ENCODE data around the gene FARP1. TPM values are rescaled to one million over a fixed set of nuclear protein-coding genes. Genes with fewer than 3 reads are reported as not detected.
A peak's percentile ranks its signal among the peaks of the same experiment; 100 is the strongest.

Gene FARP1
- total and polyA plus RNA-seq, 7 donors: 6.9 to 96.4 (median 32.9) TPM

DNA sequence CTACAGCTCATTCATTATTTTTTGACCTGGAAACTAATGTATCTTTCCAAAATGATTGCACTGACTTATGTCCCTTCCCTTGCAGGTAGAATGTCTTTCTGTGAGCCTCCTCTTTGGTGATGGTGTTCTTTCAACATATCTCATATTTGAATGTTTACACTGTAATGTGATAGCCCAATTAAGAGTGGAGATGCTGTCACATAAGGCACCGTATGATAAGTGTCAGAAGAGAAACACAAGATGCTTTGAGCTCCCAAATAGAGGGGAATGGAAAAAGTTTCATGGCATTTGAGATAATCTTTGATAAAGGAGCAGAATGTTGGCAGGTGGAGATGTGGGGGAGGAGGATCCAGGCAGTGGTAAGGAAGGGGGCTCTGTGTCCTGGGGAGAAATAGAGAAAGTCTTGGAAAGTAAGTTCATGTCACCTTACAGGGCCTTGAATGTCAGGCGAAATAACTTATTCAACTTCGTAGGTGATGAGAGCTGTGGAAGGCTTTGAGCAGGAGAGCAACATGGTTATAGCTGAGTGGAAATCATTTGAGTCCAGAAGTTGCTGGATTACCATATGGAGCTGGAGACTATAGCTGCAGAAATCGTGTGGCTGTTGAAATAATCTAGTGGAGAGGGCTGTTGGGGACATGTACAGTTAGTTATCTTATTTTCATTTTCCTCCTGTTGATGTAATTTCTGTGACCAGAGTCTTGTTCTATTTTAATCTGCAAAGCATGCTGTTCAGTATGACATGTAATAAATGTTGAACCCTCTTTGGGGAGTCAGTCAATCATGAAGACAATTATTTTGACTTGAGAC lies 44.5 kb downstream of the FARP1 start:
- H3K27me3 ChIP-seq: no peaks in the 10 kb centered on the region
- WGBS, 2 donors: 61 to 65% methylated on average over 4 of the region's 4 CpGs
- H3K36me3 ChIP-seq: no peaks in the 10 kb centered on the region
- H3K9me3 ChIP-seq: no peaks in the 10 kb centered on the region
- intact Hi-C loops (cut with DNase I): loop anchor here (5.0 kb wide), 1 partner anchor 40 kb away; no protein-coding TSS in a partner anchor
- peak overlapping the region in 3 of 4 donors; percentile 44 to 74 (median 69) for H3K27ac ChIP-seq
- peaks cover 0 to 63% (median 38%) of the 10 kb centered on the region in 4 donors for H3K4me1 ChIP-seq
- no peak for DNase-seq
- TF ChIP-seq, protein P1, sequence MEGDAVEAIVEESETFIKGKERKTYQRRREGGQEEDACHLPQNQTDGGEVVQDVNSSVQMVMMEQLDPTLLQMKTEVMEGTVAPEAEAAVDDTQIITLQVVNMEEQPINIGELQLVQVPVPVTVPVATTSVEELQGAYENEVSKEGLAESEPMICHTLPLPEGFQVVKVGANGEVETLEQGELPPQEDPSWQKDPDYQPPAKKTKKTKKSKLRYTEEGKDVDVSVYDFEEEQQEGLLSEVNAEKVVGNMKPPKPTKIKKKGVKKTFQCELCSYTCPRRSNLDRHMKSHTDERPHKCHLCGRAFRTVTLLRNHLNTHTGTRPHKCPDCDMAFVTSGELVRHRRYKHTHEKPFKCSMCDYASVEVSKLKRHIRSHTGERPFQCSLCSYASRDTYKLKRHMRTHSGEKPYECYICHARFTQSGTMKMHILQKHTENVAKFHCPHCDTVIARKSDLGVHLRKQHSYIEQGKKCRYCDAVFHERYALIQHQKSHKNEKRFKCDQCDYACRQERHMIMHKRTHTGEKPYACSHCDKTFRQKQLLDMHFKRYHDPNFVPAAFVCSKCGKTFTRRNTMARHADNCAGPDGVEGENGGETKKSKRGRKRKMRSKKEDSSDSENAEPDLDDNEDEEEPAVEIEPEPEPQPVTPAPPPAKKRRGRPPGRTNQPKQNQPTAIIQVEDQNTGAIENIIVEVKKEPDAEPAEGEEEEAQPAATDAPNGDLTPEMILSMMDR (IDR thresholded peaks at IDR 0.05): no peak
- TF ChIP-seq EP300 (IDR thresholded peaks at IDR 0.05) (no peak), POLR2AphosphoS5 (IDR thresholded peaks at IDR 0.05) (no peak), POLR2A (IDR thresholded peaks at IDR 0.05) (no peak)
- no peak overlapping the region for H3K4me3 ChIP-seq

DNA sequence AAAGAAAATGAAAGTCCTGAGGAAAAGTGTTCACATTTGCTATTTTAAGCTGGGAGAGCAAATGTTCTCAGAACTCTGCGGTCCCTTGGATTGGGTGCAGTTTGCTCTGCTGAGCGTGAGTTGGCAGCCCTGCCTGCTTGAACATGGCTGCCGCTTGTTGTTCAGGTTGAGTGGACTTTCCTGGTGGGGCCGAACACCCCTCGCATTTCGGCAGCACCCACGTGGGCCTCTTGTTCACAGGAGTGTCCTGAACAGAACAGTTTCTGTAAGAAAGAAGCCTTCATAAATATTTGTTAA lies 45.0 kb downstream of the FARP1 start:
- H3K4me3 ChIP-seq: no peak overlapping the region

DNA sequence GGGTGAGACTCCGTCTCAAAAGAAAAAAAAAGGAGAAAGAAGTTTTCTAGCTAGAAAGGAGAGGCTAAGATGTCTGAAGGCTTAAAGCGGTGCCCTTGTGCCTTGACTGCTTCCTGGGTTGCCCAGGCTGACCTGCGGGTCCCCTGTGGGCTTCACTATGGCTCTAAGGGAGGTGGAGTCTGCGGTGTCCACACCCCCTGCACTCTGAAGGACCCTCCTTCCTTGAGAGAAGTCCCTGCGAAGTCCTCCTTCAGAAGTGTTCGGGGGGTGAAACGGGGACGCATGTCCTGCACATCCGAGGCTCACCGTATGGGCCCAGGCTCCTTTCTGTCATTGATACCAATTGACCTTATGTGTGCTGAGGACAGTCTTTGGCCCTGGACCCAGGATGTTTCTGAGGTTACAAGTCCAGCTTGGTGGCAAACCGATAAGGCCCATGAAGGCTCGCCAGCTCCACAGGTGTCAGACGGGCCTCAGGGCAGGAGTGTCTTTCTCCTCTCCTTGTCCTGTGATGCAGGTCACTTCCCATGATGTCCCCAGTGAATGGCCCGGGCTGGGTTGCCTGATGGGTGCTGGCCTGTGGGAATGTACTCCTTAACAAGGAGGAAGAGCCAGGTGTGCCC lies 45.8 kb downstream of the FARP1 start:
- WGBS, 2 donors: 94% methylated on average over 14 of the region's 14 CpGs
- H3K27ac ChIP-seq: peak overlapping the region in 2 of 4 donors; percentile 69 to 74
- TF ChIP-seq, protein P1 (IDR thresholded peaks at IDR 0.05): no peak
- TF ChIP-seq POLR2A (IDR thresholded peaks at IDR 0.05) (no peak), POLR2AphosphoS5 (IDR thresholded peaks at IDR 0.05) (no peak), EP300 (IDR thresholded peaks at IDR 0.05) (no peak)

More for the DNA sequence above, 45.0 kb downstream of the FARP1 start:
- TF ChIP-seq EP300 (IDR thresholded peaks at IDR 0.05) (no peak), POLR2A (IDR thresholded peaks at IDR 0.05) (no peak), POLR2AphosphoS5 (IDR thresholded peaks at IDR 0.05) (no peak)
- TF ChIP-seq, protein P1 (IDR thresholded peaks at IDR 0.05): no peak
- Histone ChIP-seq H3K4me1 (peaks cover 0 to 60% (median 39%) of the 10 kb centered on the region in 4 donors), H3K27ac (peak overlapping the region in 3 of 4 donors; percentile 44 to 74 (median 69)), H3K27me3 (no peaks in the 10 kb centered on the region), H3K36me3 (no peaks in the 10 kb centered on the region), H3K9me3 (no peaks in the 10 kb centered on the region)
- WGBS, 2 donors: 92 to 93% methylated on average over 7 of the region's 7 CpGs
- intact Hi-C loops (cut with DNase I): loop anchor here (5.0 kb wide), 1 partner anchor 41 kb away; no protein-coding TSS in a partner anchor
- DNase-seq: no peak

GRCh38 chr13:98189841-98190505 lies 47.1 kb downstream of the FARP1 start:
- 64 to 67% methylated on average over 4 of the region's 4 CpGs for WGBS, 2 donors
- TF ChIP-seq, protein P1 (IDR thresholded peaks at IDR 0.05): peak in 1 of 4 experiments; percentile 39
- TF ChIP-seq POLR2AphosphoS5 (IDR thresholded peaks at IDR 0.05): no peak
- Histone ChIP-seq H3K27me3 (no peaks in the 10 kb centered on the region), H3K4me1 (peaks cover 0 to 61% (median 42%) of the 10 kb centered on the region in 4 donors), H3K36me3 (no peaks in the 10 kb centered on the region), H3K4me3 (no peak overlapping the region), H3K9me3 (no peaks in the 10 kb centered on the region), H3K27ac (peak overlapping the region in 2 of 4 donors; percentile 69 to 74)
- no peak for DNase-seq
- intact Hi-C loops (cut with DNase I): loop anchor here (5.0 kb wide), 2 partner anchors 43 to 122 kb away; no protein-coding TSS in a partner anchor

More for the DNA sequence above, 45.8 kb downstream of the FARP1 start:
- intact Hi-C loops (cut with DNase I): loop anchor here (5.0 kb wide), 1 partner anchor 41 kb away; no protein-coding TSS in a partner anchor
- no peaks in the 10 kb centered on the region for H3K9me3 ChIP-seq
- no peaks in the 10 kb centered on the region for H3K27me3 ChIP-seq
- H3K36me3 ChIP-seq: no peaks in the 10 kb centered on the region
- peaks cover 0 to 62% (median 37%) of the 10 kb centered on the region in 4 donors for H3K4me1 ChIP-seq
- no peak for DNase-seq
- H3K4me3 ChIP-seq: no peak overlapping the region

All from sigmoid colon (tissue), 7 donors.